ENCODE measurements around the gene ACTR3.
"Not testable (repeated sequence)": the region's sequence is repeated elsewhere in the genome, so short reads cannot be mapped to it uniquely, and the experiment has no call there.

ACTR3 gene

DNA sequence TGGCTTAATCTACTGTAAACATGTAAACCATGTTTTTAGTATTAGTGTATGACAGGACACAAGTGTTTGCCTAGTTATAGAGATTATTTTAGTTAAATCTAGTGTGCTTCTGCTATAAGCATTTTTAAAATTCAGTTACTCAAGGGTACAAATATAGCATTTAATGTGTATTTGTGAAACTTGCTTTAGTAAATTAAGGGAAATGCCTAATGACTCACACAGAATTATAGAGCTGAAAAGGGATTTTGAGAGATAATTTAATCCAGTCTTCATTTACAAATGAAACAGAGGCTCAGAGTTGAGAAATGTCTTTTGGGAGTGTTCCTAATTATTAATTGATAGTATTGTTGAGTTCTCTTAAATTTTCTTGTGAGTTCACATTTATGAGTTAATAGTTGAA lies 8.2 kb downstream of the ACTR3 start:
- intact Hi-C loops (cut with DNase I) = loop anchor here (10.0 kb wide), 1 partner anchor 67 kb away; no protein-coding TSS in a partner anchor
- no peak for DNase-seq

DNA sequence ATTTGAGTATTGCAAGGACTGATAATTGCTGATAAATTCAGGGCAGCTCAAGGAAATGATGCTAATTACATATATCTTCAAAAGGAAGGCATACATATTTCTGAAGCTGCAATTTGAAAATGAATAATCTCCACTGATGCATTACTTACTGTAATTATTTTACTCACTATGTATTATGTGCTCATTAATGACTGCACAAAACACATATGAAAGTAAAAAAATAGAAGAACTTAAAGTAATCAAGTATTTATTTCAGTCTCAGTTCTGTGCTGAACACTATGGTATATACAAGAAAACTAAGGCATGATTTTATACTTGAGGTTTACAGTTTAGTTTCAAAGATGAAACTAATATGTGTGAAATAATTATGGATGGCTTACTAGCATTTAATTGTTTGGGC lies 9.3 kb downstream of the ACTR3 start:
- intact Hi-C loops (cut with DNase I) = loop anchor here (10.0 kb wide), 1 partner anchor 66 kb away; no protein-coding TSS in a partner anchor
- no peak for DNase-seq

DNA sequence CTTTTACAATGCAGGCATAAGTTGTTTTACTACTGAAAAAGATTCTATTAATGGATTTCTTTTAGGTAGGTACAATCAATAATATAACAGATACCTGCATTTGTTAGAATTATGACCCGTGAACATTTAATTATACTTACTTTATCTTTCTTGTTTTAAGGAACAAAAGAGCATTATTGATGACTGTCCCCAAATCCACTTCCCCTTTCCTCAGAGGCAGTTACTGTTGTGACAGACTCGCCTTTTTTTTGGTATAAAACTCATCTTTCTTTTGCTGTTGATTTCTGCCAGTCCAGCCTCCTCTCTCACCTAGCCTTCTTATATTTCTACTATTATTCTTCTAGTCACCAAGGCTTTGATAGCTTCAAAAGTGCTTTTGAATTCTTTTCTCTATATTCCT lies 12.1 kb downstream of the ACTR3 start:
- DNase-seq = no peak
- intact Hi-C loops (cut with DNase I) = no loop called here

DNA sequence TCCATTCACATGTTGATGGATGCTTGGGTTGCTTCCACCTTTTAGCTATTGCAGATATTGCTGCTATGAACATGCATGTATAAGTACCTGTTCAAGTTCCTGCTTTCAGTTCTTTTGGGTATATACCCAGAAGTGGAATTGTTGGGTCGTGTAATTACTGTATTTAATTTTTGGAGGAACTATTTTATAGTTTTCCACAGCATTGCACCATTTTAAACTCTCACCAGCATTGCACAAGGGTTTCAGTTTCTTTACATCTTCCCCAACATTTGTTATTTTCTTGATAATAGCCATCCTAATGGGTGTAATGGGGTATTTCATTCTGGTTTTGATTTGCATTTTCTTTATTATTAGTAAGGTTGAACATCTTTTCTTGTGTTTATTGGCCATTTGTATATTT lies 16.0 kb downstream of the ACTR3 start:
- DNase-seq = no peak
- intact Hi-C loops (cut with DNase I) = no loop called here

DNA sequence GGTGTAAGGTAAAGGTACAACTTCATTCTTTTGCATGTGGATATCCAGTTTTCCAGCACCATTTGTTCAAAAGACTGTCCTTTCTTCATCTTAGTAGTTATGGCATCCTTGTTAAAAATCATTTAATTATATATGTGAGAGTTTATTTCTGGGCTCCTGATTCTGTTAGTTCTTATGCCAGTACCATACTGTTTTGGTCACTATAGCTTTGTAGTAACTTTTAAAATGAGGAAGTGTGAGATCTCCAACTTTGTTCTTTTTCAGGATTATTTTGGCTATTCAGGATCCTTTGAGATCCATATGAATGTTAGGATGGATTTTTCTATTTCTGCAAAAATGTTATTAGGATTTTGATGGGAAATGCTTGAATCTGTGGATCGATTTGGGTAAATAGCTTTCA lies 16.8 kb downstream of the ACTR3 start:
- intact Hi-C loops (cut with DNase I) = no loop called here
- DNase-seq = no peak

DNA sequence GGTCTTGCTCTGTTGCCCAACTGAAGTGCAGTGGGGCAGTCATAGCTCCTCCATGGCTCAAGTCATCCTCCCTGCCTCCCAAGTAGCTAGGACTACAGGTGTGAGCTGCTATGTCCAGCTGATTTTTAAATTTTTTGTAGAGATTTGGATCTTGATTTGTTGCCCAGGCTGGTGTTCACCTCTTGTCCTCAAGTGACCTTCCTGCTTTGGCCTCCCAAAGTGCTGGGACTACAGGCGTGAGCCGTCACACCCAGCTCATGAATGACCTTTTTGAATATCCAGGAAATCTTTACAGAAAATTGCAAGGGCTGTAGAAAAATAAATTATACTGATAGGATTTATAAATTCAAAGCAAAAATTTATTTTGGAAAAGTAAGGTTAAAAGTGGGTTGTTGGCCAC lies 17.4 kb downstream of the ACTR3 start:
- intact Hi-C loops (cut with DNase I) = no loop called here
- DNase-seq = no peak

DNA sequence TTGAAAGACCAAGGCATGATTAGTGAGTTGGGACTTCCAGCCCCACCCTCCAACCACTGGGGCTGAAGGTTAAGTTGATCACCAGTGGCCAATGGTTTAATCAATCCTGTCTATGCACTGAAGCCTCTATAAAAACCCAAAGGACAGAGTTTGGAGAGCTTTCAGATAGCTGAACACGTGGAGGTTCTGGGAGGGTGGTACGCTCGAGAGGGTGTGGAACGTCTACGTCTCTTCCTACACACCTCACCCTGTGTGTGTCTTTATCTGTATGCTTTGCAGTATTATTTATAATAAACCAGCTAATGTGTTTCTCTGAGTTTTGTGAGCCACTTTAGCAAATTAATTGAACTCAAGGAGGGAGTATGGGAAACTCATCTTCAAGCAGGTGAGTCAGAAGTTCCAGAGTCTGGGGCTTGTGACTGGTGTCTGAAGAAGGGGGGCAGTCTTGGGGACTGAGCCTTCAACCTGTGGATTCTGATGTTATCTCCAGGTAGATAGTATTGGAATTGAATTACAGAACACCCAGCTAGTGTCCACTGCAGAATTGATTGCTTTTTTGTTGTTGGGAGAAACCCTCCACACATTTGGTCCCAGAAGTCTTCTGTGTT lies 20.3 kb downstream of the ACTR3 start:
- intact Hi-C loops (cut with DNase I) = no loop called here

DNA sequence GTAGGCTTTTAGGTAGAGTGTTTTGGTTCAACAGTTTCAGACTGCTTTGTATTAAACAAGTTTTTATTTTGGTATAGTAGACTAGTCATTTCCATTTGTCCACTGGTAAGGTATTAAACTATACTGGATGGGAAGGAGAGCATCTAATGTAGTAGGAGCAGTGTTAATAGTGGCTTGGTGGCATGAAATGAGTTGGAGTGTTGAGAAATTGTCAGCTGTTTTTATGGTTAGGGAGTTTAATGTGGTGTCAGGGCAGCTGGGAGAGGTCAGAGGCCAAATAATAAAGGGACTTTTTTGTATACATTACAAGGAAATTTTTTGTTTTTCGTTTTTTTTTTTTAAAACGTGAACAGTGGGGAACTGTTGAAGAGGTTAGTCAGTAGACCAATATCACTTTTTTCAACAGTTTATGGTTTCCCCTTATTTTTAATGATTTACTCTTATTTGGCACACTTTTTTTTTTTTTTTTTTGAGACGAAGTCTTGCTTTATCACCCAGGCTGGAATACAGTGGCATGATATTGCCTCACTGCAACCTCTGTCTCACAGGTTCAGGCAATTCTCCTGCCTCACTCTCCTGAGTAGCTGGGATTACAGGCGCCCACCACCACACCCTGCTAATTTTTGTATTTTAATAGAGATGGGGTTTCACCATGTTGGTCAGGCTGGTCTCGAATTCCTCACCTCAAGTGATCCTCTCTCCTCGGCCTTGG lies 21.2 kb downstream of the ACTR3 start:
- intact Hi-C loops (cut with DNase I) = no loop called here
- DNase-seq = no peak

More for the DNA sequence above, 20.3 kb downstream of the ACTR3 start:
- DNase-seq = no peak

DNA sequence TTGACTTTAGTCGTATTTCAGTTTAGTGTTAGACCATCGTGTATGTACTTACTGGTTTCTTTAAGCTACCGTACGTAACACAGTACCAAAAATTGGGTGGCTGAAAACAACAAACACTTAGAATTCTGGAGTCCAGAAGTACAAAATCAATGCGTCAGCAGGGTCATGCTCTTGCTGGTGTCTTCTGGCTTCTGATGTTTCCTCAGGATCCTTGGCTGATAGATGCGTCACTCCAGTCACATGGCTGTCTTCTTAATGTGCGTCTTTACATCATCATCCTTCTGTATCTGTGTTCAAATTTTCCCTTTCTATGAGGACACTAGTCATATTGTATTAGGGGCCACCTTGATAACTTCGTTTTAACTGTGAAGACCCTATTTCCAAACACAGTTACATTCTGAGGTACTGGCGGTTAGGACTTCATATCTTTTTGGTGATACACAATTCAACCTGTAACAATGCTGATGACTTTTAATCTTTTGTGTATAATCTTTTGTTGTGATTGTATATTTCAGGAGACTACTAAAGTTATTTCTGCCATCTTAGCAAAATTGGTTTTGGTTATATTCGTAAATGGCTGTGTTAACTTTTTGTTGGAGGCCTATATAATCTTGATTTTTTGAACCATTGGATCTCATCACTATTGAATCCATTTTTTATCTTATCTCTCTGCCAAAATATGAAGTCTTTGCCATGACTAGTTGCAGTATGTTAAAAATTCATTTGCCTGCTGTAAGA lies 25.4 kb downstream of the ACTR3 start:
- DNase-seq = no peak
- intact Hi-C loops (cut with DNase I) = no loop called here

DNA sequence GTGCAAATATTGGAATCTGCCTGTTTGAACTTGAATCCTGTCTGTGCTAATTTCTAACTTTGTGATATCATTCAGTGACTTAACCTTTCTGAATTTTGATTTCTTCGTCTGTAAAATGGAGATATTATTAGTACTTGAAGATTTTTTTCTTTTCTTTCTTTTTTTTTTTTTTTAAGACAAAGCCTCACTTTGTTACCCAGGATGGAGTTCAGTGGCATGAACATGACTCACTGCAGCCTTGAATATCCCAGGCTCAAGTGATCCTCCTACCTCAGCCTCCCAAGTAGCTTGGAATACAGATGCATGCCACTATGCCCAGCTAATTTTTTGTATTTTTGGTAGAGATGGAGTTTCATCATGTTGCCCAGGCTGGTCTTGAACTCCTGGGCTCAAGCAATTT lies 28.3 kb downstream of the ACTR3 start:
- DNase-seq = no peak
- intact Hi-C loops (cut with DNase I) = no loop called here

DNA sequence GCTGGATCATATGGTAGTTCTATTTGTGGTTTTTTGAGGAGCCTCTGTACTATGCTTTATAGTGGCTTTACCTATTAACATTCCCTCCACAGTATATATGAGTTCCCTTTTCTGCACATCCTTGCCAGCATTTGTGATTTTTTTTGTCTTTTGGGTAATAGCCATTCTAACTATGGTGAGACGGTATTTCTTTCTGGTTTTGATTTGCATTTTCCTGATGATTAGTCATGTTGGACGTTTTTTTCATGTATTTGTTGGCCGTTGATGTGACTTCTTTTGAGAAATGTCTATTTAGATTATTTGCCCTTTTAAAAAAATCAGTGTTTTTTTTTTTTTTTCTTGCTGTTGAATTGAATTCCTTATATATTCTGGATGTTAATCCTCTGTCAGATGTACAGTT lies 31.1 kb downstream of the ACTR3 start:
- intact Hi-C loops (cut with DNase I) = no loop called here
- DNase-seq = no peak

DNA sequence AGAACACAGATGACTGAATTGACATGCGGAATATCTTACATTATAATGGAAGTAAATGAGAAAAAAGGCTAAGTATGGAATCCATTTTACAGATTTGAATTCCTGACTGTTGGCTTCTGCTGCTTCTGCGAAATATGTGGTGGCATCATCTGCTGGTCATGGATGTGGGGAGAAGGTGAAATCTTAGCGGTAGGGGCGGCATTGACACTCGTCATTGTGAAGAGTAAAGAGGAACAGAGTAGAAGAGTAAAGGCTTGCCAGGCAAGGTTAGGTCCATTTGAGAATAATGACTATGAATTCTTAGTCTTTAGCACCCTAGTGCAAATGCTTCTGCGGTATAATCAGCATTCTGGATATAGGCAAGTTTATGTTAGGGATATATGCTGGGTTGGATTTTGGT lies 32.4 kb downstream of the ACTR3 start:
- intact Hi-C loops (cut with DNase I) = no loop called here
- no peak for DNase-seq

DNA sequence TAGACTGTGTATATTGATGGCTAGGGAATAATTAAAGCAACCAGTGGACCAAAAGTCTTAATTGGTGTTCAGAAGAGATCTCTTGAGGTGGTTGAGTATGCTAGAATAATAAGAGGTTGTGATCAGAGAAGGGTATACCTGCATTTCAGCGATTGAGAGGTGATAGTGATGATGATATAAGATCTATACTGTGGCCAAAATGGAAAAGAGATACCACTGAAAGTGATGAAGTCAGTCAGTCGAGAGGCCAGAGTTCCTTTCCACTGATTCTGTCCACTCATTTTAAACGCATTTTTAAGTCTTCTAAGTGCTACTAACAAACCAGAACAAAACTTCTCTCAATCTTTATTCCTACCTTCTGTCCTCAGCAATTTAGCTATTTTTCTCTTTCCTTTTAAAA lies 32.9 kb downstream of the ACTR3 start:
- intact Hi-C loops (cut with DNase I) = no loop called here
- no peak for DNase-seq

DNA sequence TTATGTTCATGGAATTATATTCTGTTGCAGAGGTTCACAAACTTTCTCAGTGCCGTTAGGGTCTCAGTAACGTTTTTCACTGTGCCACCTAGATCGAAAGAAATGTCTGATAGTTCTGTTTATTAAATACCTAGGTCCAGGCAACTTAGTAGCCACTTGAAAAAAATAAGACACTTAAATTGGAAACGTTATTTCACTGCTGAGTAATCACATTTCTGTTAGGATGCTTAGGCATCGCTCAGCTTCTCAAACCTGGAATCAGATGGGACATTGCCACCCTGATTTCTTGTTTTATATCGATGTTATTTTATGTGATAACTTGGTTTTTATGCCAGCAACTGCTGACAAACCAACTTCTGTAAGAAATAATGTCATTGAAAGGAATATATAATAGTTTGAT lies 36.0 kb downstream of the ACTR3 start:
- intact Hi-C loops (cut with DNase I) = no loop called here
- DNase-seq = no peak

DNA sequence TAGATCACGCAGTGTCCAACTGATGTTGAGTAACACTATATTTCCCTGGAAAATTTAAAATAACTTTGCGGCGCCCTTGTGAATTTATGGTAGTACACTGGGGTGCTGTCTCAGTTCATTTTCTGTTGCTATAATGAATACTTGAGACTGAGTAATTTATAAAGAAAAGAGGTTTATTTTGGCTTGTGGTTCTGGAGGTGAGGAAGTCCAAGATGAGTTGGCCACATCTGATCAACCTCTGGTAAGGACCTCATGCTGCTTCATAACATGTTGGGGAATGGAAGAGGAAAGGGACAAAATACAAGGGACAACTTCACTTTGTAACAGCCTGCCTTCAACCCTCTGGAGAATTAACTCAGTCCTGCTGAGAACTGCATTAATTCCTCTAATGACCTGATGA lies 36.4 kb downstream of the ACTR3 start:
- no peak for DNase-seq
- intact Hi-C loops (cut with DNase I) = no loop called here

DNA sequence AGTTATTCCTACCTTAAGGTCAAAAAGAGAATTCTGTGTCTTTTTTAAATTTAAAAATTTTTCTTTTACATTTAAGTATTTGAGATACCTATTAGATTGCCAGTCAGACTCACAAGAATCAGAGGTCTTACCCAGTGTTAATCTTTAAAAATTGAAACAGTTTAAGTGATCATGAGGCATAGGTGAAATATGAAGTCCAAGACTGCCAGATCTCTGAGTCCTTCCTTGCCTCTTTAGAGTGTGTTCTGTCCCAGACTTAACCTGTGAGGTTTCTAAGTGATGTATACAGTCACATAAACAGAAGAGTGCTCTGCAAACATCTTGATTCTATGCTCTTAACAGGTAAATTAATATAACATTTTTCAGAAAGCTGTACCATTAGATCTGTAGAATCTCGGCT lies 40.6 kb downstream of the ACTR3 start:
- DNase-seq = no peak
- intact Hi-C loops (cut with DNase I) = no loop called here

DNA sequence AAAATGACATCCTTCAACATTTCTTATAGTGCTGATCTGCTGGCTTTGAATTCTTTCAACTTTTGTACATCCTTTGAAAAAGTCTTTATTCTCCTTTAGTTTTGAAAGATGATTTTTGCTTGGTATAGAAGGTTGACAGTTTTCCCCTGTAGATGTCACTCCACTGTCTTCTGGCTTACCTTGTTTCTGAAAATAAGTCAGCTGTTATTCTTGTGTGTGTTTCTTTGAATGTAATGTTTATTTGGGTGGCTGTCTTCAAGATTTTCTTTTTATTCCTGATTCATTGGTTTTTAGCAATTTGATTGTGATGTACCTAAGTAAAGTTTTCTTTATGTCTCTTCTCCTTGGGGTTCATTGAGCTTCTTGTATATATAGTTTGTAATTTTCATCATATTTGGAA lies 47.6 kb downstream of the ACTR3 start:
- no peak for DNase-seq
- intact Hi-C loops (cut with DNase I) = no loop called here

DNA sequence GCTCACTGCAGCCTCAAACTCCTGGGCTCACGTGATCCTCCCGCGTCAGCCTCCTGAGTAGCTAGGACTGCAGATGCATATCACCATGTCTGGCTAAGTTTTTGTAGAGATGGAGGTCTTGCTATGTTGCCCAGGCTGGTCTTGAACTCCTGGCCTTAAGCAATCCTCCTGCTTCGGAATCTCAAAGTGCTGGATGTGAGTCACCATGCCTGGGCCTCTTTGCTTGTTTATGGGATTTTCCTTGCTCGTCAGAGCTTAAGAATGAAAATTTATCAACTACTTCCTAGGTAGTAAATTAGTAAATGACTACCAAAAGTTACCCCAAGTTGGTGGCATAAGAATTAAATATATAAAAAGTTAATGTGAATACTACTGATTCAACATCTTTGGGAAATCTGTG lies 51.0 kb downstream of the ACTR3 start:
- intact Hi-C loops (cut with DNase I) = no loop called here

DNA sequence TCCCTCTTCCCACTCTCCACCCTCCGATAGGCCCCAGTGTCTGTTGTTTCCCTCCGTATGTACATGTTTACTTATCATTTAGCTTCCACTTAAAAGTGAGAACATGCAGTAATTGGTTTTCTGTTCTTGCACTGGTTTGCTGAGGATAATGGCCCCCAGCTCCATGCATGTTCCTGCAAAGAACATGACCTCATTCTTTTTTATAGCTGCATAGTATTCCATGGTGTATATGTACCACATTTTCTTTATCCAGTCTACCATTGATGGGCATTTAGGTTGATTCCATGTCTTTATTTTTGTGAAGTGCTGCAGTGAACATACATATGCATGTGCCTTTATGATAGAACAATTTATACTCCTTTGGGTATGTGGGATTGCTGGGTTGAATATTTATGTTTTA lies 55.9 kb downstream of the ACTR3 start:
- intact Hi-C loops (cut with DNase I); DNase-seq: not testable (repeated sequence)

More for the DNA sequence above, 51.0 kb downstream of the ACTR3 start:
- DNase-seq = no peak

DNA sequence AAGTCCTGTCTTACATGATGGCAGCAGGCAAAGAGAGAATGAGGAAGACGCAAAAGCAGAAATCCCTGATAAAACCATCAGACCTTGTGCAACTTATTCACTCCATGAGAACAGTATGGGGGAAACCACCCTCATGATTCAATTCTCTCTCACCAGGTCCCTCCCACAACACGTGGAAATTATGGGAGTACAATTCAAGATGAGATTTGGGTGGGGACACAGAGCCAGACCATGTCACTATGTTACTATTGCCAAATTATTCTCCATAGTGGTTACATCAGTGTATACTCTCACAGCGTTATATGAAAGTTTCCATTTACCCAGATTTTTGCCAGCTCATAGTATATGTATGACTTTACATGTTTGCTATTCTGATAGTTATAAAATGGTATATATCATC lies 61.0 kb downstream of the ACTR3 start:
- intact Hi-C loops (cut with DNase I) = not testable (repeated sequence)

DNA sequence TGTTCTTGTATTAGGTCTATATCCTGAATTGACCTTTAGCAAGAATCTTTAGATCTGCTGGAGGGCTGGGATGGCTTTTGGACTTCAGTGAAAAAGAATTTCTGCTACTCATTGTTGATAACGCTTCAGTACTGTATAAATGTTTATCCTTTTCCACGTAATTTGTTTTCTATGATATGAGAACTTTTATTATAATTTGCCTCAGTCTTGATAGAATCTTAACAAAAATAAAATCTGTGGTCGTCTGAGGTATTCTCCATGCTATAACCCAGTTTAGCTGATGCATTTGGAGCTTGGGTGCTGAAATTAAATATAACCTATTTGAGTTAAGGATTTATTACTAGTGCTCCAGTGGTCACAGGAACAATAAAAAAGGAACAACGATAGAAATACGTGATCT lies 71.1 kb downstream of the ACTR3 start:
- no peak for DNase-seq
- intact Hi-C loops (cut with DNase I) = loop anchor here (10.0 kb wide), 1 partner anchor 66 kb away; the partner anchor contains the start of gene ACTR3

More for the DNA sequence above, 61.0 kb downstream of the ACTR3 start:
- not testable (repeated sequence) for DNase-seq
